SK-N-SH (cell line): ENCODE measurements around the gene ZNF441. TPM values are rescaled to one million over a fixed set of nuclear protein-coding genes. Genes with fewer than 3 reads are reported as not detected.

Experiments
- CTCF ChIA-PET: fragments of 300-600, 350-600 bp; formaldehyde crosslinking; extraction: SDS; loops from one replicate; lab custom pipeline; 2021; lab: Yijun Ruan, JAX
- POLR2A ChIA-PET: fragments of 350-600 bp; sonication (Branson Sonifier 250); formaldehyde crosslinking; extraction: SDS; loops from one replicate; lab custom pipeline; 2020; ENCODE audit warnings: antibody characterized with exemption, inconsistent platforms; lab: Yijun Ruan, JAX
- DNase-seq: peaks from one replicate; pipeline ENCODE4 v3.0.0; 2012
- H2AFZ ChIP-seq: fragments of 200-600 bp; sonication (generic); 2 replicates; pipeline ENCODE4 v1.8.1; 2016; ENCODE audit warnings: antibody characterized with exemption, mild to moderate bottlenecking, low read depth
- H3F3A ChIP-seq: fragments of 200-600 bp; sonication (generic); replicated peaks from 2 replicates; pipeline ENCODE3; 2016; ENCODE audit warnings: antibody characterized with exemption, mild to moderate bottlenecking; ENCODE audit not compliant: insufficient read depth
- H3K27ac ChIP-seq, 2 experiments: fragments of 200-500 bp in 1 of 2; fragments of 200-600 bp in 1 of 2; sonication (Bioruptor generic) in 1 of 2; sonication (generic), shearing (Covaris generic) in 1 of 2; 2 replicates each; pipeline versions ENCODE4 v1.5.1 to v1.6.1; 2014 to 2016; ENCODE audit warnings: low read depth in 2 of 2, inconsistent platforms in 1 of 2, low read length in 1 of 2, mild to moderate bottlenecking in 1 of 2, mixed read lengths in 1 of 2
- H3K27me3 ChIP-seq: fragments of 200-600 bp; sonication (generic), shearing (Covaris generic); 2 replicates; pipeline ENCODE4 v1.6.1; 2016; ENCODE audit warnings: mixed run types; ENCODE audit not compliant: insufficient read depth
- H3K36me3 ChIP-seq, 2 experiments: fragments of 200-500 bp in 1 of 2; fragments of 200-600 bp in 1 of 2; sonication (Bioruptor generic) in 1 of 2; sonication (generic) in 1 of 2; replicated peaks in 1 of 2; 2 replicates each; pipeline versions ENCODE3 to v1.5.1; 2014 to 2016; ENCODE audit warnings: low read length in 1 of 2, mild to moderate bottlenecking in 1 of 2; ENCODE audit not compliant: insufficient read depth in 2 of 2, control insufficient read depth in 1 of 2
- H3K4me1 ChIP-seq, 2 experiments: fragments of 200-500 bp in 1 of 2; fragments of 200-600 bp in 1 of 2; sonication (Bioruptor generic) in 1 of 2; sonication (generic), shearing (Covaris generic) in 1 of 2; 2 replicates each; pipeline versions ENCODE4 v1.5.1 to v1.6.1; 2014 to 2016; ENCODE audit warnings: low read depth in 1 of 2, low read length in 1 of 2, mixed run types in 1 of 2; ENCODE audit not compliant: insufficient read depth in 2 of 2, control insufficient read depth in 1 of 2
- H3K4me2 ChIP-seq: fragments of 200-600 bp; sonication (generic), shearing (Covaris generic); 2 replicates; pipeline ENCODE4 v1.6.1; 2017; ENCODE audit warnings: mixed run types
- H3K4me3 ChIP-seq, 2 experiments: fragments of 200-500 bp in 1 of 2; fragments of 200-600 bp in 1 of 2; sonication (Bioruptor generic) in 1 of 2; sonication (generic), shearing (Covaris generic) in 1 of 2; 2 replicates each; pipeline versions ENCODE4 v1.5.1 to v1.8.1; 2014 to 2016; ENCODE audit warnings: low read depth in 2 of 2, inconsistent platforms in 1 of 2, low read length in 1 of 2, mild to moderate bottlenecking in 1 of 2, mixed read lengths in 1 of 2, moderate library complexity in 1 of 2
- H3K79me2 ChIP-seq: fragments of 200-600 bp; sonication (generic); 2 replicates; pipeline ENCODE4 v1.8.1; 2017; ENCODE audit warnings: mild to moderate bottlenecking; ENCODE audit not compliant: insufficient read depth
- H3K9ac ChIP-seq: fragments of 200-600 bp; sonication (generic); 2 replicates; pipeline ENCODE4 v1.6.1; 2017; ENCODE audit warnings: mixed run types
- H3K9me2 ChIP-seq: fragments of 200-600 bp; sonication (generic); 2 replicates; pipeline ENCODE4 v1.6.1; 2017; ENCODE audit warnings: mixed run types
- H3K9me3 ChIP-seq: fragments of 200-600 bp; sonication (generic); 2 replicates; pipeline ENCODE4 v1.6.1; 2017; ENCODE audit warnings: mixed run types, mild to moderate bottlenecking, moderate library complexity
- H4K20me1 ChIP-seq: fragments of 200-600 bp; sonication (generic); 2 replicates; pipeline ENCODE4 v1.6.1; 2017; ENCODE audit warnings: mild to moderate bottlenecking, mixed run types; ENCODE audit not compliant: insufficient read depth
- CHD2 ChIP-seq: fragments of 150-350 bp; IDR thresholded peaks from 2 replicates; pipeline ENCODE4 v1.6.1; 2018; ENCODE audit warnings: low read length; ENCODE audit not compliant: partially characterized antibody
- CTCF ChIP-seq: fragments of 200-600 bp; sonication (generic); IDR thresholded peaks from 2 replicates; pipeline ENCODE4 v1.6.1; 2017; ENCODE audit warnings: antibody characterized with exemption, mild to moderate bottlenecking, moderate library complexity
- EP300 ChIP-seq, 2 experiments: IDR thresholded peaks; 2 replicates each; pipeline versions ENCODE4 v1.4.0 to v1.6.1; 2012; ENCODE audit warnings: borderline replicate concordance in 1 of 2, low read depth in 1 of 2, low read length in 1 of 2
- MEF2A ChIP-seq: IDR thresholded peaks from 2 replicates; pipeline ENCODE4 v1.4.0; 2012; ENCODE audit warnings: low read depth, borderline replicate concordance
- NRF1 ChIP-seq: IDR thresholded peaks from 2 replicates; pipeline ENCODE4 v1.6.1; 2012; ENCODE audit warnings: low read depth, mild to moderate bottlenecking, low read length
- RAD21 ChIP-seq: IDR thresholded peaks from 2 replicates; pipeline ENCODE4 v1.6.1; 2012; ENCODE audit warnings: mild to moderate bottlenecking, low read length
- RCOR1 ChIP-seq: fragments of 150-350 bp; IDR thresholded peaks from 2 replicates; pipeline ENCODE4 v1.6.1; 2017; ENCODE audit warnings: antibody characterized with exemption, low read length
- RFX5 ChIP-seq: IDR thresholded peaks from 2 replicates; pipeline ENCODE4 v1.6.1; 2012; ENCODE audit warnings: mild to moderate bottlenecking, improper control_type of control experiment, low read length
- RXRA ChIP-seq: IDR thresholded peaks from 2 replicates; pipeline ENCODE4 v1.4.0; 2012; ENCODE audit warnings: low read depth, mild to moderate bottlenecking, borderline replicate concordance
- WGBS: methylation state at CpG from one replicate; pipeline ENCODE4 v1.1.6; 2017; ENCODE audit warnings: low lambda C conversion rate; 5-methylcytosine and 5-hydroxymethylcytosine counted together
- polyA plus RNA-seq, 3 experiments: library from polyadenylated mRNA; depleted of rRNA; stranded (reverse); fragments of >200 nt; gene quantifications; 2 replicates each; pipeline ENCODE4 v1.2.3, GENCODE V29; 2012
- TF ChIP-seq, protein P1 (sequence below): IDR thresholded peaks from 2 replicates; pipeline ENCODE4 v1.6.1; 2012; ENCODE audit warnings: mild to moderate bottlenecking, low read depth, low read length, moderate library complexity
- TF ChIP-seq, protein P2 (sequence below): IDR thresholded peaks from 2 replicates; pipeline ENCODE4 v1.4.0; 2012; ENCODE audit warnings: low read depth, borderline replicate concordance
- TF ChIP-seq, protein P3 (sequence below): fragments of 150-350 bp; IDR thresholded peaks from 2 replicates; pipeline ENCODE4 v1.6.1; 2017; ENCODE audit warnings: antibody characterized with exemption, low read length, low read depth, borderline replicate concordance

ZNF441 gene
- polyA plus RNA-seq, 1 of the 3 experiments (the other 2 are of a cell fraction) = 3.2 TPM

GRCh38 chr19:11754663-11755062, 12.1 kb upstream of the ZNF441 start (continued):
- TF ChIP-seq, protein P1, sequence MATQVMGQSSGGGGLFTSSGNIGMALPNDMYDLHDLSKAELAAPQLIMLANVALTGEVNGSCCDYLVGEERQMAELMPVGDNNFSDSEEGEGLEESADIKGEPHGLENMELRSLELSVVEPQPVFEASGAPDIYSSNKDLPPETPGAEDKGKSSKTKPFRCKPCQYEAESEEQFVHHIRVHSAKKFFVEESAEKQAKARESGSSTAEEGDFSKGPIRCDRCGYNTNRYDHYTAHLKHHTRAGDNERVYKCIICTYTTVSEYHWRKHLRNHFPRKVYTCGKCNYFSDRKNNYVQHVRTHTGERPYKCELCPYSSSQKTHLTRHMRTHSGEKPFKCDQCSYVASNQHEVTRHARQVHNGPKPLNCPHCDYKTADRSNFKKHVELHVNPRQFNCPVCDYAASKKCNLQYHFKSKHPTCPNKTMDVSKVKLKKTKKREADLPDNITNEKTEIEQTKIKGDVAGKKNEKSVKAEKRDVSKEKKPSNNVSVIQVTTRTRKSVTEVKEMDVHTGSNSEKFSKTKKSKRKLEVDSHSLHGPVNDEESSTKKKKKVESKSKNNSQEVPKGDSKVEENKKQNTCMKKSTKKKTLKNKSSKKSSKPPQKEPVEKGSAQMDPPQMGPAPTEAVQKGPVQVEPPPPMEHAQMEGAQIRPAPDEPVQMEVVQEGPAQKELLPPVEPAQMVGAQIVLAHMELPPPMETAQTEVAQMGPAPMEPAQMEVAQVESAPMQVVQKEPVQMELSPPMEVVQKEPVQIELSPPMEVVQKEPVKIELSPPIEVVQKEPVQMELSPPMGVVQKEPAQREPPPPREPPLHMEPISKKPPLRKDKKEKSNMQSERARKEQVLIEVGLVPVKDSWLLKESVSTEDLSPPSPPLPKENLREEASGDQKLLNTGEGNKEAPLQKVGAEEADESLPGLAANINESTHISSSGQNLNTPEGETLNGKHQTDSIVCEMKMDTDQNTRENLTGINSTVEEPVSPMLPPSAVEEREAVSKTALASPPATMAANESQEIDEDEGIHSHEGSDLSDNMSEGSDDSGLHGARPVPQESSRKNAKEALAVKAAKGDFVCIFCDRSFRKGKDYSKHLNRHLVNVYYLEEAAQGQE = no peak
- TF ChIP-seq CTCF (no peak), CHD2 (no peak), RXRA (no peak), NRF1 (no peak), EP300 (IDR thresholded peaks at IDR 0.05; ENCODE audit: borderline replicate concordance in 1 of 2, low read depth in 1 of 2, low read length in 1 of 2) (no peak), RFX5 (no peak)
- TF ChIP-seq, protein P2, sequence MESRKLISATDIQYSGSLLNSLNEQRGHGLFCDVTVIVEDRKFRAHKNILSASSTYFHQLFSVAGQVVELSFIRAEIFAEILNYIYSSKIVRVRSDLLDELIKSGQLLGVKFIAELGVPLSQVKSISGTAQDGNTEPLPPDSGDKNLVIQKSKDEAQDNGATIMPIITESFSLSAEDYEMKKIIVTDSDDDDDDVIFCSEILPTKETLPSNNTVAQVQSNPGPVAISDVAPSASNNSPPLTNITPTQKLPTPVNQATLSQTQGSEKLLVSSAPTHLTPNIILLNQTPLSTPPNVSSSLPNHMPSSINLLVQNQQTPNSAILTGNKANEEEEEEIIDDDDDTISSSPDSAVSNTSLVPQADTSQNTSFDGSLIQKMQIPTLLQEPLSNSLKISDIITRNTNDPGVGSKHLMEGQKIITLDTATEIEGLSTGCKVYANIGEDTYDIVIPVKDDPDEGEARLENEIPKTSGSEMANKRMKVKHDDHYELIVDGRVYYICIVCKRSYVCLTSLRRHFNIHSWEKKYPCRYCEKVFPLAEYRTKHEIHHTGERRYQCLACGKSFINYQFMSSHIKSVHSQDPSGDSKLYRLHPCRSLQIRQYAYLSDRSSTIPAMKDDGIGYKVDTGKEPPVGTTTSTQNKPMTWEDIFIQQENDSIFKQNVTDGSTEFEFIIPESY = no peak
- TF ChIP-seq, all 33 proteins: peak for 0

DNA sequence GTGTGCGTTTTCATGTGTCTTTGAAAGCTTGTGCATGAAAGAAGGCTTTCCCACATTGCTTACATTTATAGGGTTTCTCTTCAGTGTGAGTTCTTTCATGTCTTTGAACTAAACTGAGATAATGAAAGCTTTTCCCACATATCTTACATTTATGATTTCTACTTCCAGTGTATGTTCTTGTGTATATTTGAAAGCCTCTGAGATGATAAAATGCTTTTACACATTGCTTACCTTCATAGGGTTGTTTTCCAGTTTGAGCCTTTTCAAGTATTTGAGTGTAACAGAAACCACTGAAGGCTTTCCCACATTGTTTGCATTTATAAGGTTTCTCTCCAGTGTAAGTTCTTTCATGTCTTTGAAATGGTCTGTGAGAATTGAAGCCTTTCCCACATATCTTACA, 9.8 kb upstream of the ZNF441 start:
- no peaks in the 10 kb centered on the region for H3K36me3 ChIP-seq
- H2AFZ ChIP-seq = no peak overlapping the region
- CTCF ChIA-PET = no interaction called here
- H3K9ac ChIP-seq = no peak overlapping the region
- H3K27ac ChIP-seq = no peak overlapping the region
- no peaks in the 10 kb centered on the region for H3K4me1 ChIP-seq
- WGBS = 0% methylated on average over 1 of the region's 1 CpG
- no peaks in the 10 kb centered on the region for H3F3A ChIP-seq
- H3K9me3 ChIP-seq = no peaks in the 10 kb centered on the region
- H3K79me2 ChIP-seq = no peaks in the 10 kb centered on the region
- H3K27me3 ChIP-seq = no peaks in the 10 kb centered on the region
- no peak overlapping the region for H3K4me2 ChIP-seq
- DNase-seq = no peak
- H3K9me2 ChIP-seq = no peaks in the 10 kb centered on the region
- TF ChIP-seq, protein P3, sequence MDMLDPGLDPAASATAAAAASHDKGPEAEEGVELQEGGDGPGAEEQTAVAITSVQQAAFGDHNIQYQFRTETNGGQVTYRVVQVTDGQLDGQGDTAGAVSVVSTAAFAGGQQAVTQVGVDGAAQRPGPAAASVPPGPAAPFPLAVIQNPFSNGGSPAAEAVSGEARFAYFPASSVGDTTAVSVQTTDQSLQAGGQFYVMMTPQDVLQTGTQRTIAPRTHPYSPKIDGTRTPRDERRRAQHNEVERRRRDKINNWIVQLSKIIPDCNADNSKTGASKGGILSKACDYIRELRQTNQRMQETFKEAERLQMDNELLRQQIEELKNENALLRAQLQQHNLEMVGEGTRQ = no peak
- no peak for TF ChIP-seq MEF2A
- no peak for TF ChIP-seq CTCF
- TF ChIP-seq RCOR1 = no peak
- TF ChIP-seq RAD21 = no peak
- TF ChIP-seq, protein P2 = no peak
- TF ChIP-seq, all 33 proteins: peak for 0
- POLR2A ChIA-PET = no interaction called here
- no peak overlapping the region for H3K4me3 ChIP-seq
- H4K20me1 ChIP-seq = no peaks in the 10 kb centered on the region
